NB4 (cell line): Measurements from ENCODE around the gene RELB.

ENCODE experiments used
- MYC ChIP-seq: IDR thresholded peaks from 2 replicates; pipeline ENCODE4 v1.6.1; 2011; ENCODE audit warnings: low read depth, low read length
- POLR2A ChIP-seq: IDR thresholded peaks from 2 replicates; pipeline ENCODE4 v1.6.1; 2011; ENCODE audit warnings: mild to moderate bottlenecking; ENCODE audit not compliant: insufficient read length; ENCODE audit errors: extremely low read depth
- TF ChIP-seq, protein P1 (sequence below): IDR thresholded peaks from one replicate; pipeline ENCODE4 v1.5.1; 2012; ENCODE audit warnings: low read depth, low read length
- TF ChIP-seq, protein P2 (sequence below): IDR thresholded peaks from 2 replicates; pipeline ENCODE4 v1.6.1; 2011; ENCODE audit warnings: low read depth, low read length

GRCh38 chr19:45035755-45036154, 34.5 kb downstream of the RELB start:
- TF ChIP-seq, protein P1, sequence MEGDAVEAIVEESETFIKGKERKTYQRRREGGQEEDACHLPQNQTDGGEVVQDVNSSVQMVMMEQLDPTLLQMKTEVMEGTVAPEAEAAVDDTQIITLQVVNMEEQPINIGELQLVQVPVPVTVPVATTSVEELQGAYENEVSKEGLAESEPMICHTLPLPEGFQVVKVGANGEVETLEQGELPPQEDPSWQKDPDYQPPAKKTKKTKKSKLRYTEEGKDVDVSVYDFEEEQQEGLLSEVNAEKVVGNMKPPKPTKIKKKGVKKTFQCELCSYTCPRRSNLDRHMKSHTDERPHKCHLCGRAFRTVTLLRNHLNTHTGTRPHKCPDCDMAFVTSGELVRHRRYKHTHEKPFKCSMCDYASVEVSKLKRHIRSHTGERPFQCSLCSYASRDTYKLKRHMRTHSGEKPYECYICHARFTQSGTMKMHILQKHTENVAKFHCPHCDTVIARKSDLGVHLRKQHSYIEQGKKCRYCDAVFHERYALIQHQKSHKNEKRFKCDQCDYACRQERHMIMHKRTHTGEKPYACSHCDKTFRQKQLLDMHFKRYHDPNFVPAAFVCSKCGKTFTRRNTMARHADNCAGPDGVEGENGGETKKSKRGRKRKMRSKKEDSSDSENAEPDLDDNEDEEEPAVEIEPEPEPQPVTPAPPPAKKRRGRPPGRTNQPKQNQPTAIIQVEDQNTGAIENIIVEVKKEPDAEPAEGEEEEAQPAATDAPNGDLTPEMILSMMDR: no peak
- no peak for TF ChIP-seq POLR2A
- TF ChIP-seq, protein P2, sequence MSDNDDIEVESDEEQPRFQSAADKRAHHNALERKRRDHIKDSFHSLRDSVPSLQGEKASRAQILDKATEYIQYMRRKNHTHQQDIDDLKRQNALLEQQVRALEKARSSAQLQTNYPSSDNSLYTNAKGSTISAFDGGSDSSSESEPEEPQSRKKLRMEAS: no peak
- TF ChIP-seq MYC: no peak
